Mesothelial cell of epicardium (in vitro differentiated cells): ENCODE data around the gene GPR149. TPM values are rescaled to one million over a fixed set of nuclear protein-coding genes. Genes with fewer than 3 reads are reported as not detected.

ENCODE experiments used
- DNase-seq, 2 experiments: peaks; one replicate each; pipeline ENCODE4 v3.0.0; 2021; ENCODE audit warnings: low spot score in 2 of 2; ENCODE audit not compliant: unreplicated experiment in 2 of 2
- H3K27ac Mint-ChIP-seq: 2 replicates; pipeline ENCODE4 v1.8.0; 2021; ENCODE audit warnings: mixed read lengths
- H3K27me3 Mint-ChIP-seq: 2 replicates; pipeline ENCODE4 v1.8.0; 2021; ENCODE audit warnings: low read depth, mixed read lengths
- H3K36me3 Mint-ChIP-seq: 2 replicates; pipeline ENCODE4 v1.8.0; 2021; ENCODE audit warnings: mixed read lengths
- H3K4me1 Mint-ChIP-seq: 2 replicates; pipeline ENCODE4 v1.8.0; 2021; ENCODE audit warnings: mixed read lengths
- H3K4me3 Mint-ChIP-seq: 2 replicates; pipeline ENCODE4 v1.8.0; 2021; ENCODE audit warnings: mild to moderate bottlenecking, moderate library complexity, mixed read lengths
- H3K9me3 Mint-ChIP-seq: 2 replicates; pipeline ENCODE4 v1.8.0; 2021; ENCODE audit warnings: mixed read lengths
- CTCF ChIP-seq: fragments of 200-600 bp; sonication (generic); IDR thresholded peaks from one replicate; pipeline ENCODE4 v1.5.0; 2021; ENCODE audit warnings: antibody characterized with exemption; ENCODE audit not compliant: unreplicated experiment
- total RNA-seq: library from RNA; stranded (reverse); gene quantifications from 3 replicates; pipeline ENCODE4 v1.2.1, GENCODE V29; 2021

GPR149 gene
- total RNA-seq, 1 donor from 2014 or later: not detected

GRCh38 chr3:154364849-154365248 is 65.1 kb downstream of the GPR149 start:
- DNase-seq: no peak
- H3K4me1 Mint-ChIP-seq: peaks cover 12% of the 10 kb centered on the region
- no peak overlapping the region for H3K27ac Mint-ChIP-seq
- H3K9me3 Mint-ChIP-seq: peaks cover 33% of the 10 kb centered on the region
- TF ChIP-seq CTCF: no peak
- H3K4me3 Mint-ChIP-seq: no peak overlapping the region
- H3K27me3 Mint-ChIP-seq: no peaks in the 10 kb centered on the region
- peaks cover 2% of the 10 kb centered on the region for H3K36me3 Mint-ChIP-seq

GRCh38 chr3:154361099-154361498 is 68.9 kb downstream of the GPR149 start:
- Mint-ChIP-seq H3K27me3 (no peaks in the 10 kb centered on the region), H3K36me3 (peaks cover 2% of the 10 kb centered on the region), H3K4me1 (no peaks in the 10 kb centered on the region), H3K9me3 (peaks cover 30% of the 10 kb centered on the region), H3K4me3 (no peak overlapping the region), H3K27ac (no peak overlapping the region)
- no peak for TF ChIP-seq CTCF
- no peak for DNase-seq

- no peak overlapping the region for H3K4me3 Mint-ChIP-seq
- peaks cover 6% of the 10 kb centered on the region for H3K9me3 Mint-ChIP-seq
- no peak overlapping the region for H3K27ac Mint-ChIP-seq
- H3K4me1 Mint-ChIP-seq: no peaks in the 10 kb centered on the region
- H3K36me3 Mint-ChIP-seq: no peaks in the 10 kb centered on the region
- TF ChIP-seq CTCF: no peak
- H3K27me3 Mint-ChIP-seq: no peaks in the 10 kb centered on the region
- no peak for DNase-seq
These were observed 74.0 kb downstream of the GPR149 start for GRCh38 chr3:154356009-154356408.

- no peak overlapping the region for H3K4me3 Mint-ChIP-seq
- H3K4me1 Mint-ChIP-seq: no peaks in the 10 kb centered on the region
- no peaks in the 10 kb centered on the region for H3K9me3 Mint-ChIP-seq
- no peaks in the 10 kb centered on the region for H3K27me3 Mint-ChIP-seq
- no peak for DNase-seq
- no peak overlapping the region for H3K27ac Mint-ChIP-seq
- TF ChIP-seq CTCF: no peak
- H3K36me3 Mint-ChIP-seq: no peaks in the 10 kb centered on the region
These were observed 80.8 kb downstream of the GPR149 start for GRCh38 chr3:154349223-154349622.

- TF ChIP-seq CTCF: no peak
- H3K27me3 Mint-ChIP-seq: no peaks in the 10 kb centered on the region
- no peaks in the 10 kb centered on the region for H3K9me3 Mint-ChIP-seq
- H3K4me3 Mint-ChIP-seq: no peak overlapping the region
- H3K36me3 Mint-ChIP-seq: no peaks in the 10 kb centered on the region
- no peaks in the 10 kb centered on the region for H3K4me1 Mint-ChIP-seq
- DNase-seq: no peak
- H3K27ac Mint-ChIP-seq: no peak overlapping the region
These were observed 84.4 kb downstream of the GPR149 start for GRCh38 chr3:154345422-154346122.
